HL-60 (cell line): ENCODE measurements around the gene TENM3.

Source experiments
- DNase-seq, 2 experiments: peaks; one replicate each; pipeline ENCODE4 v3.0.0-alpha.2; 2010 to 2020; ENCODE audit warnings: low read depth in 1 of 2, low spot score in 1 of 2
- H3K27ac ChIP-seq: fragments of 250-450 bp; sonication (Bioruptor Pico); replicated peaks from 2 replicates; pipeline ENCODE4 v1.5.1; 2020; ENCODE audit warnings: mild to moderate bottlenecking, moderate library complexity
- H3K27me3 ChIP-seq: fragments of 250-450 bp; sonication (Bioruptor Pico); 2 replicates; pipeline ENCODE4 v1.5.1; 2021; ENCODE audit warnings: mild to moderate bottlenecking, moderate library complexity; ENCODE audit not compliant: insufficient read depth, poor library complexity, severe bottlenecking
- H3K4me3 ChIP-seq: replicated peaks from 2 replicates; pipeline ENCODE4 v1.5.1; 2011; ENCODE audit warnings: mild to moderate bottlenecking, control low read depth, low read length; ENCODE audit not compliant: insufficient read depth
- GABPA ChIP-seq: IDR thresholded peaks from 2 replicates; pipeline ENCODE4 v1.6.1; 2012; ENCODE audit warnings: low read depth
- POLR2AphosphoS5 ChIP-seq: IDR thresholded peaks from 2 replicates; pipeline ENCODE4 v1.6.1; 2012; ENCODE audit warnings: low read depth
- REST ChIP-seq: IDR thresholded peaks from 2 replicates; pipeline ENCODE4 v1.6.1; 2012; ENCODE audit warnings: low read depth; ENCODE audit not compliant: insufficient replicate concordance
- SPI1 ChIP-seq: IDR thresholded peaks from 2 replicates; pipeline ENCODE4 v1.6.1; 2012; ENCODE audit warnings: low read depth, mild to moderate bottlenecking, borderline replicate concordance
- TF ChIP-seq, protein P1 (sequence below): IDR thresholded peaks from one replicate; pipeline ENCODE4 v1.5.1; 2011; ENCODE audit warnings: low read length, control low read depth, inconsistent platforms; ENCODE audit not compliant: insufficient read depth

The TENM3 gene

DNA sequence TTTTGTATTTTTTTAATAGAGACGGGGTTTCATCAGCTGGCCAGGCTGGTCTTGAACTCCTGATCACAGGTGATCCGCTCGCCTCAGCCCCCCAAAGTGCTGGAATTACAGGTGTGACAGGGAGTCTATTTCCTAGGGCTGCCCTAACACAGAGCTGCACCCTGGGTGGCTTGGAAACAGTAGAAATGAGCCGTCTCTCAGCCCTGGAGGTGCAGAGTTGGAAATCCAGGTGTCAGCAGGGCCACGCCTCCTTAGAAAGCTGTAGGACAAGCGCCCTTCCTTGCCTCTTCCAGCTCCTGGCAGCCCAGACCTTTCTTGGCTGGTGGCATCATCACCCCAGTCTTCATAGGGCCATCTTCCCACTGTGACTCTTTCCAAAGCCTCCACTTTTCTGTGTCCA, 602.4 kb downstream of the TENM3 start:
- Histone ChIP-seq H3K27me3 (no peaks in the 10 kb centered on the region), H3K27ac (no peak overlapping the region), H3K4me3 (no peak overlapping the region)
- TF ChIP-seq, protein P1, sequence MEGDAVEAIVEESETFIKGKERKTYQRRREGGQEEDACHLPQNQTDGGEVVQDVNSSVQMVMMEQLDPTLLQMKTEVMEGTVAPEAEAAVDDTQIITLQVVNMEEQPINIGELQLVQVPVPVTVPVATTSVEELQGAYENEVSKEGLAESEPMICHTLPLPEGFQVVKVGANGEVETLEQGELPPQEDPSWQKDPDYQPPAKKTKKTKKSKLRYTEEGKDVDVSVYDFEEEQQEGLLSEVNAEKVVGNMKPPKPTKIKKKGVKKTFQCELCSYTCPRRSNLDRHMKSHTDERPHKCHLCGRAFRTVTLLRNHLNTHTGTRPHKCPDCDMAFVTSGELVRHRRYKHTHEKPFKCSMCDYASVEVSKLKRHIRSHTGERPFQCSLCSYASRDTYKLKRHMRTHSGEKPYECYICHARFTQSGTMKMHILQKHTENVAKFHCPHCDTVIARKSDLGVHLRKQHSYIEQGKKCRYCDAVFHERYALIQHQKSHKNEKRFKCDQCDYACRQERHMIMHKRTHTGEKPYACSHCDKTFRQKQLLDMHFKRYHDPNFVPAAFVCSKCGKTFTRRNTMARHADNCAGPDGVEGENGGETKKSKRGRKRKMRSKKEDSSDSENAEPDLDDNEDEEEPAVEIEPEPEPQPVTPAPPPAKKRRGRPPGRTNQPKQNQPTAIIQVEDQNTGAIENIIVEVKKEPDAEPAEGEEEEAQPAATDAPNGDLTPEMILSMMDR = no peak
- TF ChIP-seq REST (no peak), POLR2AphosphoS5 (no peak), GABPA (no peak), SPI1 (no peak)
- no peak for DNase-seq

- H3K4me3 ChIP-seq = no peak overlapping the region
- no peaks in the 10 kb centered on the region for H3K27me3 ChIP-seq
- no peak for DNase-seq
- H3K27ac ChIP-seq = no peak overlapping the region
- TF ChIP-seq, protein P1 = no peak
- no peak for TF ChIP-seq POLR2AphosphoS5
- TF ChIP-seq REST = no peak
- TF ChIP-seq SPI1 = no peak
Observed at GRCh38 chr4:182846036-182846435, 602.8 kb downstream of the TENM3 start.

GRCh38 chr4:182847576-182848450, 604.6 kb downstream of the TENM3 start:
- Histone ChIP-seq H3K27me3 (no peaks in the 10 kb centered on the region), H3K4me3 (no peak overlapping the region), H3K27ac (no peak overlapping the region)
- DNase-seq = no peak
- TF ChIP-seq GABPA = no peak
- no peak for TF ChIP-seq SPI1
- no peak for TF ChIP-seq POLR2AphosphoS5
- TF ChIP-seq, protein P1 = no peak
- no peak for TF ChIP-seq REST
